Endothelial cell of coronary artery (primary cell): ENCODE measurements around the gene RYR1. TPM values are rescaled to one million over a fixed set of nuclear protein-coding genes. Genes with fewer than 3 reads are reported as not detected.

Experiments used
- total RNA-seq: library from RNA; depleted of rRNA; stranded (reverse); fragments of >200 nt; gene quantifications from 2 replicates; pipeline ENCODE4 v1.2.3, GENCODE V29; 2014

Gene RYR1
- total RNA-seq = under 0.01 and 0.18 TPM in 2 replicates

DNA sequence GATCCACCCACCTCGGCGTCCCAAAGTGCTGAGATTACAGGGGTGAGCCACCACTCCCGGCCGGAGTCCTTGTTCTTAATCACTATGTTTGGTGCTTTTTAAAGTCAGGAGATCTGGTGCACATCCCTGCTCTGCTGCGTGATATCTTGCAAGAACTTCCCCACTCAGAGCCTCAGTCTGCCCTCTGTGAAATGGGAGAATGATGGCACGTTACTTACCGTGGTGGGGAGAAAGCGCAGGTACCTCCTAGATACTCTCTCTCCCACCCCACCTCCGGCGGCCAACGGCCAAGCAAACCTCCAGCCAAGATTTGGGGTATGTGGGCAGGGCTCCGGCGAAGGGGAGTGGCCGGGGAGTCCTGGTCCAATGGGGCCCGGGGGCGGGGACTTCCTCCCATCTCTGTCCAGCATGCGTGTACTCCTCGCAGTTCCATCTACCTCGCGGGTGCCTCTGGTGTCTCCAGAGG is at the start of gene RYR1:
RYR1 (plus strand) TSS at position 424 of the 466 bp plus-strand sequence. CDS start 139 bp downstream, outside the sequence.

DNA sequence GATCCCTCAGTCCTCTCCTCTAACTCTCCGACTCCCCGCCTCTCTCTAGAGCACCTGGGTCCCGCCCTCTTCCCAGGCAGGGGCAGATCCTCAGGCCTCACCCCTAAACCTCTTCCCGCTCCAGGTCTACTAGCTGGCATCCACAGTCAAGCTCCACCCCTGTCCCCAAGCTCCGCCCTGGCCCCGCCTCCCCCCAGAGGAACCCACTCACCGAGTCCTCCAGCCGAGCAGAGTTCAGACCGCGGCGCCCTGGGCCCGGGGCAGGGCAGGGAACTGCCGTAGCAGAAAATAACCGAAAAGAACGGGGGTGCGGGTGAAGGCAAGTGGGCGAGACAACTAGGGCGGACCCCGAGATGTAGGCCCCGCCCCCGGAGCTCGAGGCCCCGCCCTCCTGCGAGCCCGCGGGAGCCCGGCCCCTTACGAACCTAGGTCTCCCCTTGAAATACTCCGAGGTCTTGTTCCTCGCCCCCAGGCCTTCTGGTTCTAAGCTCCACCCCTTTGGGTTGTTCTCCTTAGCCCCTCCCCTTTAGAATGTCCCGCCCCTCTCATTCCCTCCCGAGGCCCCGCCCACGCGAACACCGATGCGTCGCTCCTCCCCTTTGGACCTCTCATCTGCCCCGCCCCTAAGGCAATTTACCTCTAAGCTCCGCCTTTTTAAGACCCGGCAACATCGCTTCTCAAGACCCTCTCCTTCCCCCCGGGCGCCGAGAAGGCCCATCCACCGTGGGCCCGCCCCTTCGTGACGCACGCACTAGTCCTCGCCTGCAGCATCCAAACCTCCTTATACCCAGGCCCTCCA is 45.7 kb upstream of the RYR1 start, which contains the start of gene GGN:
GGN (minus strand) TSS at position 485 of the 799 bp plus-strand sequence. CDS start 773 bp downstream, outside the sequence.

DNA sequence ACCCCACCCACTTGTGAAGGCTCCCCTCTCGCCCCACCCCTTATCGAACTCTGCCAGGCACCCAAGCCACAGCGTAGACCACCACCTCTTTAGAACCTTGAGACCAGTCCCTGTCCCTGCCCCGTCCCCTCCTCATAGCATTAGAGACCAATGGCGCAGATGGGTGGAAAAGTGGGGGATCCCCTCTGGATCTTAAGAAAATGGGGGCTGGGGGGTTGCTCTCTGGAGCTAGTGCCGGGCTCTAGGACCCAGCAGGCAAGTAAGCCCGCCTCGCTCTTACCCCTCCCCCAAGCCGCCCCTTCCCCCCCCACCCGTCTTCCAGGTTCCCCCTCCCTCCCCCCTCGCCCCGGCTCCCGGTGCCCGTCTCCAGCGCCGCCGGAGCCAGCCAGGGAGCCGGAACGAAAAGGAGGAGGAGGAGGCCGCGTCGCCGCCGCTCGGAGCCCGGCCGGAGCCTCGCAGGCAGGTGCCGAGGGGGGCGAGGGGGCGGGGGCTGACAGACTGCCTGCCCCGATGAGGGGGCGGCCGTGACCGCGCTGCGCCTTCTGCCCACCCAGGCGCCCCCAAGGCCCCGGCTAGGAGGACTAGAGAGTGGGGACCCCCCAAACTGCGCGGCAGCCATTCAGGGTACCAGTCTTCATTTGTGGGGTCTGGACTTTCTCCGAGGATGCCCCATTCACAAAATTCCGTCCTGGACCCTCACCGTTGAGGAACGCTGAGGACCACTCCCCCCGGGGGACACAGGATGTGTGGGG is 45.0 kb upstream of the RYR1 start, which contains the start of gene SPRED3:
SPRED3 (plus strand) TSS at position 349 of the 752 bp plus-strand sequence. CDS start 1,606 bp downstream, outside the sequence.

DNA sequence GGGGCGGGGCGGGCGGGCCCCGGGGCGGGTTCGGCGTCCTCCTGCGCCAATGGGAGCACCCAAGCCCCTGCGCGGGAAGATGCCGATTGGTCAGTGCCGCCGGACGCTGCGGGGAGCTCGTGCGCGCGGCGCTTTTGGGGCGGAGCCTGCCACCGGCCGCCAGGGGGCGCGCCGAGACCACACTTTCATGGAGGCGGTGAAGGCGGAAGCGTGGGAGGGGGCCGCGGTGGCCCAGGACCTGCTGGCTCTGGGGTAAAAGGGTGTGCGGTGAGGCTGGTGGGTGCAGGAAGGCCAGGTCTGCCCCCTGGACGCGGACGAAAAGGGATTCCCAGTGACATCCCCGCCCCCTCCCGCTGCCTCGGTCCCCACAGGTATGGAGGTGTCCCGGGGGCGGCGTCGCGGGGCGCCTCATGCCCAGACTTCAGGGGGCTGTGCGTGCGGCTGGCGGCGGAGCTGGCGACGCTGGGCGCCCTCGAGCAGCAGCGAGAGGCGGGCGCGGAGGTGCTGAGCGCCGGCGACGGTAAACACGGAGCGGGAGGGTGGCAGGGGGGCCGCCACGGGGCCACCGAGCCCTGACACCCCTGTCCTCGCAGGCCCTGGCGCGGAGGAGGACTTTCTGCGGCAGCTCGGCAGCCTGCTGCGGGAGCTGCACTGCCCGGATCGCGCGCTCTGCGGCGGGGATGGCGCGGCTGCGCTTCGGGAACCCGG is 30.4 kb upstream of the RYR1 start, which contains the start of gene FAM98C:
FAM98C (plus strand) TSS at position 127 of the 708 bp plus-strand sequence; CDS start at position 188, 61 bp downstream.

DNA sequence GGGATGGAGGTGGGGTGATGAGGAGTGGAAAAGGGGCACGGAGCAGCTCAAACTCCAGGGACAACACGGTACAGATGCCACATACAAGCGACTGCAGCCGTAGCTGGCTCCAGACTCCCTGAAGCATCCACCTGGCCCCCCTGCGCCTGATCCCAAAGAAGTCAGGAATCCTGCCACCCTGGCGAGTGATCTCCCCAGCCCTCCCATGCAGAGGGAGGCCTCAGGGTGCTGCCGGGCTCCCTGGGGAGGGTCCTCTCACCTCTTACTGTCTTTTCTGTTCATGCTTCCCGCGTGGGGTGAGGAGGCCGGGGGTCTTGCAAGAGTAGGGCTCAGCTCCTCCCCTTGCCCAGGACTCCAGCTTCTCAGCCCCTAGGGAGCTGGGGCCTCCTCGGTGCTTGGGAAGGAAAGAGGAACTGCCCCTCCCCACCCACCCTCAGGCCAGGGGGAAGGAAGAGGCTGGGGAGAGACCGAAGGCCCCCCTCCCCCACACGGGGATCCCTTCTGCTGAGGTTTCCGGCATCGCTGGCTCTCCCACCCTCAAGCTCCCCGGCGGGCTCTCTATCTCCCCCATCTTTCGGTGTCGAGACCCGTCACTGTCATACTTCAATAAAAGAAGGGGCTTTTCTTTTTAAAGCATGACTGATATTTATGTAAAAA is 7.6 kb upstream of the RYR1 start, which contains the start of gene RASGRP4:
RASGRP4 (minus strand) TSS at position 410 of the 657 bp plus-strand sequence; CDS start at position 282, 128 bp downstream.

DNA sequence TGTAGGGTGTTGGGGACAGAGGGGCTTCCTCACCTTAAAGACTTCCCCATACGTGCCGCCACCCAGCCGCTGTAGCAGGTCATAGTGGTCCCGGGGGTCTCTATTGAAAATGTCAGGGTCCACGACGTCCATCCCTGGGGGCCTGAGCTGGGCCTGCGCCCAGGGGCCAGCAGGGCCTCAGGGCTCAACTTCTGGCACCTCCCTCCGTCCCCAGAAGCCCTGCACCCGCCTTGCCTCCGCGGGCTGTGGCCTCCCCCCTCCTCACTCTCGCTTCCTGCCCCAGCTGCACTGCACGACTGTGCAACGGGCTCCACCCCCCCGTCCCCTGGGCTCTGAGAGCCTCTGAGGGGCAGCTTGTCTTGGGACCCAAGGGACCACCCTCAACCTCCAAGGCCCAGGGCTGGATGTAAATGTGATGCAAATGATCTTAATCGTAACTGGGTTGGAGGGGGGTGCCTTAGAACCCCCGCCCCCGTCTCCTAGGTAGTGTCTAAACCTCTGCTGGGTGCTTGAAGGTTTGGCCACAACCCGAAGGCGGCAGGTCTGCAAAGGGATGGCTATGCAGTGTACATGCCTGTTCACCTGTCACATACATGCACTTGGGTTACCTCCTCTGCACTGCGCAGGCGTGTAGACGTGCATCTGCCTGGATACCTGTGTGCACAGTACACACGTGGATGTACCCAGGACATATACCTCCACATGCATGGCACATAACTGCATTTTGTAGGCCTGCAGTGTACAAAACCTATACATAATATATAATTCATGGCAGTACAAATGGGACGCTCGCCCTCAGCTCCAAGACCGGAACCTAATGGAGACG is 184.5 kb downstream of the RYR1 start, which contains the start of gene MAP4K1:
MAP4K1 (minus strand) TSS at position 190 of the 826 bp plus-strand sequence; CDS start at position 132, 58 bp downstream.

DNA sequence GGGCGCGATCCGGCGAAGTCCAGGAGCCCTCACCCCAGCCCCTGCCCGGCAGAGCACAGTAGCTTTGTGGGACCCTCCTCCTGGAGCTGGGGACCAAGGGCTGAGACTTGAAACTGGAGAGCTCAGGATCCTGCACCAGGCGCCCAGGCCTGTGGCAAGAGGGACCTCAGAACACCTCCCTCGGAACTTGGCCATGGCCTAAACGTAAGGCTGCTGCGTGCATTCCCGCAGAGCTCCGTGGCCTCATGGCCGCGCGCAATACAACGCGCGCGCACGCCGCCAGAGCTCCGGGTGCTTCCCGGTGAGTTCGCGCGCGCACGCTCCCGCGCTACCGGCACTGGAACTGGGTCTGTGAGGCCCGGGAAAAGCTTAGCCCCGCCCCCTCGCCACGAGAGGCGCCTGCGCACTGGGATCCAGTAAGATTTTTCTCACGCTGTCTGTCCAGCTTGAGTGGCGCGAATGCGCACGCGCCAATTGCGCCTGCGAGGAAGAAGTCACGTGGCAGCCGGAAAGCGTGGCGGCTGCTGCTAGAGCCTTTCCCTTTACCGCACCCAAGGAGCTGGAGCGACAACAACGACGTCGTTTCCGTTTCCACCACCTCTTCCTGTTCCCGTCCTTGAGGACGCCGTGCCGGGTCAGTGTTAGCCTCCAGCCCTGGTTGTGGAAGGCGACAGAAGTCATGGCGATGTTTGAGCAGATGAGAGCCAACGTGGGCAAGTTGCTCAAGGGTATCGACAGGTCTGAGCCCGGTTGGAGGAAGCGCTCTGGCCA is 185.3 kb downstream of the RYR1 start, which contains the start of gene EIF3K:
EIF3K (plus strand) TSS at position 599 of the 771 bp plus-strand sequence; CDS start at position 680, 81 bp downstream.

Other genes starting within 250 kb of the RYR1 start
- 0.28 and 1.3 TPM in 2 replicates for gene DPF1, start 209.5 kb upstream of the RYR1 start, total RNA-seq
- 0.27 and 8.6 TPM in 2 replicates for gene PPP1R14A, start 177.3 kb upstream of the RYR1 start, total RNA-seq
- gene SPINT2, start 169.1 kb upstream of the RYR1 start, total RNA-seq = 1.5 and 2.0 TPM in 2 replicates
- gene C19orf33, start 129.4 kb upstream of the RYR1 start, total RNA-seq = 19.2 and 22.1 TPM in 2 replicates
- 65.8 and 68.7 TPM in 2 replicates for gene YIF1B, start 117.7 kb upstream of the RYR1 start, total RNA-seq
- gene KCNK6, start 113.8 kb upstream of the RYR1 start, total RNA-seq = 4.0 and 7.2 TPM in 2 replicates
- gene CATSPERG, start 97.9 kb upstream of the RYR1 start, total RNA-seq = 0.54 and 2.0 TPM in 2 replicates
- gene PSMD8, start 59.1 kb upstream of the RYR1 start, total RNA-seq = 226 and 259 TPM in 2 replicates
- gene GGN, start 45.7 kb upstream of the RYR1 start, total RNA-seq = under 0.01 and 0.18 TPM in 2 replicates
- gene SPRED3, start 45.0 kb upstream of the RYR1 start, total RNA-seq = 4.3 and 5.3 TPM in 2 replicates
- gene FAM98C, start 30.6 kb upstream of the RYR1 start, total RNA-seq = 6.0 and 6.1 TPM in 2 replicates
- not detected in 2 replicates for gene RASGRP4, start 7.5 kb upstream of the RYR1 start, total RNA-seq
- 0.09 TPM in 1 of 2 replicates, not detected in the other for gene MAP4K1, start 184.3 kb downstream of the RYR1 start, total RNA-seq
- gene EIF3K, start 185.5 kb downstream of the RYR1 start, total RNA-seq = 321 and 419 TPM in 2 replicates
- 242 and 368 TPM in 2 replicates for gene ACTN4, start 214.0 kb downstream of the RYR1 start, total RNA-seq